IPS-20b (cell line): ENCODE results near the gene IL17RC.

Source experiments
- H3K27ac ChIP-seq: one replicate; pipeline ENCODE4 v1.5.1; 2013; ENCODE audit warnings: low read length
- H3K27me3 ChIP-seq: 2 replicates; pipeline ENCODE4 v1.6.1; 2013; ENCODE audit warnings: mild to moderate bottlenecking, low read length, inconsistent platforms; ENCODE audit not compliant: insufficient read depth
- H3K36me3 ChIP-seq: 2 replicates; pipeline ENCODE4 v1.6.1; 2013; ENCODE audit warnings: low read depth, mild to moderate bottlenecking, inconsistent platforms, low read length, moderate library complexity; ENCODE audit not compliant: insufficient read depth
- H3K4me1 ChIP-seq: 2 replicates; pipeline ENCODE4 v1.6.1; 2013; ENCODE audit warnings: mild to moderate bottlenecking, control low read depth, inconsistent platforms, low read length, moderate library complexity; ENCODE audit not compliant: insufficient read depth
- H3K4me3 ChIP-seq: 2 replicates; pipeline ENCODE4 v1.5.1; 2013; ENCODE audit warnings: mild to moderate bottlenecking, low read length, inconsistent platforms
- H3K9ac ChIP-seq: 2 replicates; pipeline ENCODE4 v1.6.1; 2013; ENCODE audit warnings: low read depth, mild to moderate bottlenecking, inconsistent platforms, low read length, moderate library complexity
- H3K9me3 ChIP-seq: 2 replicates; pipeline ENCODE4 v1.6.1; 2013; ENCODE audit warnings: mild to moderate bottlenecking, low read depth, low read length, inconsistent platforms; ENCODE audit not compliant: insufficient read depth

The IL17RC gene

GRCh38 chr3:9909221-9910013 lies 7.5 kb upstream of the IL17RC start:
- H3K4me3 ChIP-seq, result no peak overlapping the region
- H3K27me3 ChIP-seq, result peaks cover 8% of the 10 kb centered on the region; the same call in 1 of the 2 replicates
- no peak overlapping the region for H3K27ac ChIP-seq
- no peak overlapping the region for H3K9ac ChIP-seq
- H3K9me3 ChIP-seq, result no peaks in the 10 kb centered on the region
- no peaks in the 10 kb centered on the region for H3K36me3 ChIP-seq
- H3K4me1 ChIP-seq, result no peaks in the 10 kb centered on the region

GRCh38 chr3:9911863-9912262 lies 5.0 kb upstream of the IL17RC start:
- Histone ChIP-seq H3K4me1 (peaks cover 2% of the 10 kb centered on the region; the same call in 1 of the 2 replicates), H3K36me3 (no peaks in the 10 kb centered on the region), H3K27me3 (peaks cover 28% of the 10 kb centered on the region), H3K9ac (no peak overlapping the region), H3K27ac (no peak overlapping the region), H3K4me3 (no peak overlapping the region), H3K9me3 (no peaks in the 10 kb centered on the region)

- H3K27me3 ChIP-seq, result peaks cover 28% of the 10 kb centered on the region
- H3K9ac ChIP-seq, result no peak overlapping the region
- no peaks in the 10 kb centered on the region for H3K36me3 ChIP-seq
- H3K4me1 ChIP-seq, result peaks cover 6% of the 10 kb centered on the region; the same call in 1 of the 2 replicates
- H3K27ac ChIP-seq, result no peak overlapping the region
- no peak overlapping the region for H3K4me3 ChIP-seq
- no peaks in the 10 kb centered on the region for H3K9me3 ChIP-seq
Measured at GRCh38 chr3:9912294-9912935, 4.5 kb upstream of the IL17RC start.

- Histone ChIP-seq H3K27ac (no peak overlapping the region), H3K4me3 (no peak overlapping the region), H3K9me3 (no peaks in the 10 kb centered on the region), H3K36me3 (no peaks in the 10 kb centered on the region), H3K9ac (no peak overlapping the region), H3K27me3 (peaks cover 28% of the 10 kb centered on the region), H3K4me1 (peaks cover 6% of the 10 kb centered on the region; the same call in 1 of the 2 replicates)
Measured at GRCh38 chr3:9913601-9914000, 3.3 kb upstream of the IL17RC start.

GRCh38 chr3:9914011-9914410 lies 2.9 kb upstream of the IL17RC start:
- Histone ChIP-seq H3K36me3 (no peaks in the 10 kb centered on the region), H3K4me3 (no peak overlapping the region), H3K27ac (no peak overlapping the region), H3K9me3 (no peaks in the 10 kb centered on the region), H3K9ac (no peak overlapping the region), H3K4me1 (peaks cover 6% of the 10 kb centered on the region; the same call in 1 of the 2 replicates), H3K27me3 (peaks cover 28% of the 10 kb centered on the region)

GRCh38 chr3:9914559-9915253 lies 2.2 kb upstream of the IL17RC start:
- Histone ChIP-seq H3K4me1 (peaks cover 6% of the 10 kb centered on the region; the same call in 1 of the 2 replicates), H3K9ac (peak overlapping the region; percentile 68; the same call in 1 of the 2 replicates), H3K36me3 (no peaks in the 10 kb centered on the region), H3K27me3 (peaks cover 28% of the 10 kb centered on the region), H3K27ac (no peak overlapping the region), H3K9me3 (no peaks in the 10 kb centered on the region), H3K4me3 (peak overlapping the region; percentile 74; the same call in 1 of the 2 replicates)

GRCh38 chr3:9915254-9916141 lies 1.4 kb upstream of the IL17RC start:
- H3K27ac ChIP-seq, result no peak overlapping the region
- H3K4me3 ChIP-seq, result peak overlapping the region; percentile 74
- H3K27me3 ChIP-seq, result peaks cover 28% of the 10 kb centered on the region
- peaks cover 6% of the 10 kb centered on the region; the same call in 1 of the 2 replicates for H3K4me1 ChIP-seq
- H3K9me3 ChIP-seq, result no peaks in the 10 kb centered on the region
- H3K9ac ChIP-seq, result peak overlapping the region; percentile 68
- no peaks in the 10 kb centered on the region for H3K36me3 ChIP-seq

GRCh38 chr3:9916346-9916733 lies 558 bp upstream of the IL17RC start:
- H3K4me3 ChIP-seq, result peak overlapping the region; percentile 44; the same call in 1 of the 2 replicates
- no peak overlapping the region for H3K27ac ChIP-seq
- H3K9ac ChIP-seq, result no peak overlapping the region
- H3K27me3 ChIP-seq, result peaks cover 28% of the 10 kb centered on the region
- peaks cover 6% of the 10 kb centered on the region; the same call in 1 of the 2 replicates for H3K4me1 ChIP-seq
- H3K36me3 ChIP-seq, result no peaks in the 10 kb centered on the region
- H3K9me3 ChIP-seq, result no peaks in the 10 kb centered on the region

GRCh38 chr3:9917820-9918219 lies 922 bp downstream of the IL17RC start:
- Histone ChIP-seq H3K9me3 (no peaks in the 10 kb centered on the region), H3K4me3 (no peak overlapping the region), H3K27ac (no peak overlapping the region), H3K27me3 (peaks cover 28% of the 10 kb centered on the region), H3K36me3 (no peaks in the 10 kb centered on the region), H3K4me1 (peaks cover 6% of the 10 kb centered on the region; the same call in 1 of the 2 replicates), H3K9ac (no peak overlapping the region)

- Histone ChIP-seq H3K27ac (no peak overlapping the region), H3K9me3 (no peaks in the 10 kb centered on the region), H3K4me3 (no peak overlapping the region), H3K9ac (no peak overlapping the region), H3K27me3 (peaks cover 28% of the 10 kb centered on the region), H3K36me3 (no peaks in the 10 kb centered on the region), H3K4me1 (peaks cover 6% of the 10 kb centered on the region; the same call in 1 of the 2 replicates)
Measured at GRCh38 chr3:9918261-9919038, 1.6 kb downstream of the IL17RC start.
